ENCODE results near the gene VSIG8. TPM values are rescaled to one million over a fixed set of nuclear protein-coding genes. Genes with fewer than 3 reads are reported as not detected.
A peak's percentile ranks its signal among the peaks of the same experiment; 100 is the strongest.

VSIG8 gene
- total and polyA plus RNA-seq, 9 of the 15 experiments (the other 6 are each of a cell fraction or from before 2014, with no cell fraction given), result not detected

GRCh38 chr1:159900086-159900680 is 37.7 kb upstream of the VSIG8 start, which contains the start of gene CFAP45 (continued):
- TF ChIP-seq CREB3L1 (IDR thresholded peaks at IDR 0.05; ENCODE audit: borderline replicate concordance, low read depth) (no peak), MAX (CRISPR knock-in tag; IDR thresholded peaks at IDR 0.05) (peak; percentile 24; the same call in 1 of the 2 replicates), NEUROD1 (IDR thresholded peaks at IDR 0.05; ENCODE audit: borderline replicate concordance, low read depth, low read length, partially characterized antibody) (peak; percentile 51), MLX (CRISPR knock-in tag; conservative IDR thresholded peaks at IDR 0.05) (no peak), FOXJ2 (tag; IDR thresholded peaks at IDR 0.05) (peak; percentile 98), ZNF431 (CRISPR knock-in tag; IDR thresholded peaks at IDR 0.05) (no peak), SIN3A (IDR thresholded peaks at IDR 0.05; ENCODE audit: borderline replicate concordance in 2 of 2, control insufficient read depth in 1 of 2, low read depth in 2 of 2, low read length in 2 of 2) (peak in 1 of 2 experiments; percentile 27; a peak in 1 of 4 replicates)

All from K562 (cell line).